ENCODE results near the gene DUS1L.

Gene DUS1L

DNA sequence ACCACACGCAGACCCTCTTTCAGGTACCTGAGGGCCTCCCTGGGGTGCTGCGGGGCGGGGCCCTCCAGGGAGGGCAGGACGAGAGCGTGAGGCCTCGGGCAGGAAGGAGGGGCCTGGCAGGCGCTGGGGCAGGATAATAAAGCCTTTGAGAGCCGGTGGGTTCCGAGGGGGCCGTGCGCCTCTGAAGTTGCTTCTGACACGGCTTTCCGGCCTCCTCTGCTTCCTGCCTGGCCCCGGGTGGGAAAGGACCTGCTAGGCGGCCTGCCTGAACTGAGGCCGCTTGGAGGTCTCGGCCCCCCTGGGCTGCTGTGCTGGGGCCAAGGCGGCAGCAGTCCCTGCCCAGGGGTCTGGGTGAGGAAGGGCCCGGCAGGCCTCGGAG is 53.4 kb downstream of the DUS1L start:
- no peak for ATAC-seq
- no peak for TF ChIP-seq SNAI2 (CRISPR knock-in tag; IDR thresholded peaks at IDR 0.05)
- no peak for TF ChIP-seq OSR1 (CRISPR knock-in tag; IDR thresholded peaks at IDR 0.05)
- TF ChIP-seq ZFP30 (CRISPR knock-in tag; IDR thresholded peaks at IDR 0.05): no peak
- TF ChIP-seq BACH2 (CRISPR knock-in tag; IDR thresholded peaks at IDR 0.05; ENCODE audit: borderline replicate concordance): no peak
- TF ChIP-seq ZFP3 (CRISPR knock-in tag; IDR thresholded peaks at IDR 0.05): no peak
- no peak for TF ChIP-seq ZNF70 (CRISPR knock-in tag; IDR thresholded peaks at IDR 0.05)
- no peak for TF ChIP-seq RARB (CRISPR knock-in tag; IDR thresholded peaks at IDR 0.05)
- no peak for TF ChIP-seq ZNF8 (CRISPR knock-in tag; IDR thresholded peaks at IDR 0.05)
- TF ChIP-seq TCF4 (CRISPR knock-in tag; IDR thresholded peaks at IDR 0.05; ENCODE audit: borderline replicate concordance): no peak
- TF ChIP-seq GLIS3 (CRISPR knock-in tag; IDR thresholded peaks at IDR 0.05): no peak

- TF ChIP-seq CSDC2 (CRISPR knock-in tag; IDR thresholded peaks at IDR 0.05): no peak
- ATAC-seq: no peak
Measured at GRCh38 chr17:82011617-82012187, 53.9 kb downstream of the DUS1L start.

GRCh38 chr17:82010575-82011525 is 54.8 kb downstream of the DUS1L start:
- no peak for ATAC-seq
- no peak for TF ChIP-seq TSHZ2 (CRISPR knock-in tag; IDR thresholded peaks at IDR 0.05)

- TF ChIP-seq SNAI2 (CRISPR knock-in tag; IDR thresholded peaks at IDR 0.05) (no peak), ZNF565 (CRISPR knock-in tag; conservative IDR thresholded peaks at IDR 0.05; ENCODE audit: low read depth) (no peak), ZFP3 (CRISPR knock-in tag; IDR thresholded peaks at IDR 0.05) (no peak), BACH2 (CRISPR knock-in tag; IDR thresholded peaks at IDR 0.05; ENCODE audit: borderline replicate concordance) (no peak), ZFP30 (CRISPR knock-in tag; IDR thresholded peaks at IDR 0.05) (no peak), ZNF8 (CRISPR knock-in tag; IDR thresholded peaks at IDR 0.05) (no peak), PPARA (CRISPR knock-in tag; IDR thresholded peaks at IDR 0.05; ENCODE audit: borderline replicate concordance) (no peak), GLIS3 (CRISPR knock-in tag; IDR thresholded peaks at IDR 0.05) (no peak), ARNTL (CRISPR knock-in tag; IDR thresholded peaks at IDR 0.05; ENCODE audit: borderline replicate concordance, low read depth) (no peak), TSHZ2 (CRISPR knock-in tag; IDR thresholded peaks at IDR 0.05) (no peak), ZNF70 (CRISPR knock-in tag; IDR thresholded peaks at IDR 0.05) (no peak), RARB (CRISPR knock-in tag; IDR thresholded peaks at IDR 0.05) (no peak), TOX (CRISPR knock-in tag; IDR thresholded peaks at IDR 0.05; ENCODE audit: borderline replicate concordance) (no peak), TCF4 (CRISPR knock-in tag; IDR thresholded peaks at IDR 0.05; ENCODE audit: borderline replicate concordance) (no peak)
- TF ChIP-seq, protein P1, sequence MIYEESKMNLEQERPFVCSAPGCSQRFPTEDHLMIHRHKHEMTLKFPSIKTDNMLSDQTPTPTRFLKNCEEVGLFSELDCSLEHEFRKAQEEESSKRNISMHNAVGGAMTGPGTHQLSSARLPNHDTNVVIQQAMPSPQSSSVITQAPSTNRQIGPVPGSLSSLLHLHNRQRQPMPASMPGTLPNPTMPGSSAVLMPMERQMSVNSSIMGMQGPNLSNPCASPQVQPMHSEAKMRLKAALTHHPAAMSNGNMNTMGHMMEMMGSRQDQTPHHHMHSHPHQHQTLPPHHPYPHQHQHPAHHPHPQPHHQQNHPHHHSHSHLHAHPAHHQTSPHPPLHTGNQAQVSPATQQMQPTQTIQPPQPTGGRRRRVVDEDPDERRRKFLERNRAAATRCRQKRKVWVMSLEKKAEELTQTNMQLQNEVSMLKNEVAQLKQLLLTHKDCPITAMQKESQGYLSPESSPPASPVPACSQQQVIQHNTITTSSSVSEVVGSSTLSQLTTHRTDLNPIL (CRISPR knock-in tag; IDR thresholded peaks at IDR 0.05; ENCODE audit: low read depth): no peak
- TF ChIP-seq, protein P2, sequence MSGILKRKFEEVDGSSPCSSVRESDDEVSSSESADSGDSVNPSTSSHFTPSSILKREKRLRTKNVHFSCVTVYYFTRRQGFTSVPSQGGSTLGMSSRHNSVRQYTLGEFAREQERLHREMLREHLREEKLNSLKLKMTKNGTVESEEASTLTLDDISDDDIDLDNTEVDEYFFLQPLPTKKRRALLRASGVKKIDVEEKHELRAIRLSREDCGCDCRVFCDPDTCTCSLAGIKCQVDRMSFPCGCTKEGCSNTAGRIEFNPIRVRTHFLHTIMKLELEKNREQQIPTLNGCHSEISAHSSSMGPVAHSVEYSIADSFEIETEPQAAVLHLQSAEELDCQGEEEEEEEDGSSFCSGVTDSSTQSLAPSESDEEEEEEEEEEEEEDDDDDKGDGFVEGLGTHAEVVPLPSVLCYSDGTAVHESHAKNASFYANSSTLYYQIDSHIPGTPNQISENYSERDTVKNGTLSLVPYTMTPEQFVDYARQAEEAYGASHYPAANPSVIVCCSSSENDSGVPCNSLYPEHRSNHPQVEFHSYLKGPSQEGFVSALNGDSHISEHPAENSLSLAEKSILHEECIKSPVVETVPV (CRISPR knock-in tag; IDR thresholded peaks at IDR 0.05): no peak
- TF ChIP-seq, protein P3, sequence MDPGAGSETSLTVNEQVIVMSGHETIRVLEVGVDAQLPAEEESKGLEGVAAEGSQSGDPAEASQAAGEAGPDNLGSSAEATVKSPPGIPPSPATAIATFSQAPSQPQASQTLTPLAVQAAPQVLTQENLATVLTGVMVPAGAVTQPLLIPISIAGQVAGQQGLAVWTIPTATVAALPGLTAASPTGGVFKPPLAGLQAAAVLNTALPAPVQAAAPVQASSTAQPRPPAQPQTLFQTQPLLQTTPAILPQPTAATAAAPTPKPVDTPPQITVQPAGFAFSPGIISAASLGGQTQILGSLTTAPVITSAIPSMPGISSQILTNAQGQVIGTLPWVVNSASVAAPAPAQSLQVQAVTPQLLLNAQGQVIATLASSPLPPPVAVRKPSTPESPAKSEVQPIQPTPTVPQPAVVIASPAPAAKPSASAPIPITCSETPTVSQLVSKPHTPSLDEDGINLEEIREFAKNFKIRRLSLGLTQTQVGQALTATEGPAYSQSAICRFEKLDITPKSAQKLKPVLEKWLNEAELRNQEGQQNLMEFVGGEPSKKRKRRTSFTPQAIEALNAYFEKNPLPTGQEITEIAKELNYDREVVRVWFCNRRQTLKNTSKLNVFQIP (CRISPR knock-in tag; IDR thresholded peaks at IDR 0.05; ENCODE audit: borderline replicate concordance, low read depth): no peak
- no peak for ATAC-seq
Measured at GRCh38 chr17:82009413-82009812, 56.2 kb downstream of the DUS1L start.
